Endometrial microvascular endothelial cells (primary cell): Measurements from ENCODE around the gene DCAF4. TPM values are rescaled to one million over a fixed set of nuclear protein-coding genes. Genes with fewer than 3 reads are reported as not detected.

Experiments
- in situ Hi-C: cut with HindIII; loops from 2 replicates; pipeline ENCODE4 v1.10.0; 2017; ENCODE audit warnings: low sequenced_read_pairs, low pct_unique_long_range_greater_than_20kb; ENCODE audit errors: inconsistent ontology term
- total RNA-seq: library from RNA; depleted of rRNA; stranded (reverse); fragments of >200 nt; gene quantifications from one replicate; pipeline ENCODE4 v1.2.3, GENCODE V29; 2015; ENCODE audit errors: inconsistent ontology term

DCAF4 gene
- 15.8 TPM for total RNA-seq

GRCh38 chr14:72926292-72927028, at the start of gene DCAF4:
Gene DCAF4, plus strand, starts transcription at chr14:72926464. Its CDS starts 11,515 bp downstream, at chr14:72937979.
- in situ Hi-C loops: no loop called here

GRCh38 chr14:72876710-72877063, 49.6 kb upstream of the DCAF4 start:
- in situ Hi-C loops: no loop called here

- in situ Hi-C loops: no loop called here
These were observed 47.5 kb upstream of the DCAF4 start for GRCh38 chr14:72878746-72879145.

GRCh38 chr14:72879431-72879830, 46.8 kb upstream of the DCAF4 start:
- in situ Hi-C loops: no loop called here

- in situ Hi-C loops: no loop called here
These were observed 46.1 kb upstream of the DCAF4 start for GRCh38 chr14:72880164-72880563.

GRCh38 chr14:72880820-72881219, 45.4 kb upstream of the DCAF4 start:
- in situ Hi-C loops: no loop called here

- in situ Hi-C loops: no loop called here
These were observed 44.7 kb upstream of the DCAF4 start for GRCh38 chr14:72881543-72881942.

GRCh38 chr14:72882047-72882446, 44.2 kb upstream of the DCAF4 start:
- in situ Hi-C loops: no loop called here

GRCh38 chr14:72882463-72882862, 43.8 kb upstream of the DCAF4 start:
- in situ Hi-C loops: no loop called here

- in situ Hi-C loops: no loop called here
These were observed 43.2 kb upstream of the DCAF4 start for GRCh38 chr14:72883109-72883508.

GRCh38 chr14:72883961-72884360, 42.3 kb upstream of the DCAF4 start:
- in situ Hi-C loops: no loop called here

- in situ Hi-C loops: no loop called here
These were observed 41.9 kb upstream of the DCAF4 start for GRCh38 chr14:72884386-72884785.

- in situ Hi-C loops: no loop called here
These were observed 38.8 kb upstream of the DCAF4 start for GRCh38 chr14:72887514-72887913.

GRCh38 chr14:72888192-72888591, 38.1 kb upstream of the DCAF4 start:
- in situ Hi-C loops: no loop called here

GRCh38 chr14:72888636-72889201, 37.5 kb upstream of the DCAF4 start:
- in situ Hi-C loops: no loop called here

GRCh38 chr14:72889366-72889765, 36.9 kb upstream of the DCAF4 start:
- in situ Hi-C loops: no loop called here

- in situ Hi-C loops: no loop called here
These were observed 34.6 kb upstream of the DCAF4 start for GRCh38 chr14:72891666-72892102.

GRCh38 chr14:72892103-72892878, 34.0 kb upstream of the DCAF4 start:
- in situ Hi-C loops: no loop called here

GRCh38 chr14:72892879-72893635, 33.2 kb upstream of the DCAF4 start:
- in situ Hi-C loops: no loop called here
